GM04503 (cell line): ENCODE results near the gene GNL3.
A peak's percentile ranks its signal among the peaks of the same experiment; 100 is the strongest.
"Not testable (repeated sequence)": the region's sequence is repeated elsewhere in the genome, so short reads cannot be mapped to it uniquely, and the experiment has no call there.

Experiments used
- DNase-seq: peaks from one replicate; pipeline ENCODE4 v3.0.0-alpha.2; 2012; ENCODE audit warnings: low read depth

The GNL3 gene, protein sequence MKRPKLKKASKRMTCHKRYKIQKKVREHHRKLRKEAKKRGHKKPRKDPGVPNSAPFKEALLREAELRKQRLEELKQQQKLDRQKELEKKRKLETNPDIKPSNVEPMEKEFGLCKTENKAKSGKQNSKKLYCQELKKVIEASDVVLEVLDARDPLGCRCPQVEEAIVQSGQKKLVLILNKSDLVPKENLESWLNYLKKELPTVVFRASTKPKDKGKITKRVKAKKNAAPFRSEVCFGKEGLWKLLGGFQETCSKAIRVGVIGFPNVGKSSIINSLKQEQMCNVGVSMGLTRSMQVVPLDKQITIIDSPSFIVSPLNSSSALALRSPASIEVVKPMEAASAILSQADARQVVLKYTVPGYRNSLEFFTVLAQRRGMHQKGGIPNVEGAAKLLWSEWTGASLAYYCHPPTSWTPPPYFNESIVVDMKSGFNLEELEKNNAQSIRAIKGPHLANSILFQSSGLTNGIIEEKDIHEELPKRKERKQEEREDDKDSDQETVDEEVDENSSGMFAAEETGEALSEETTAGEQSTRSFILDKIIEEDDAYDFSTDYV

DNA sequence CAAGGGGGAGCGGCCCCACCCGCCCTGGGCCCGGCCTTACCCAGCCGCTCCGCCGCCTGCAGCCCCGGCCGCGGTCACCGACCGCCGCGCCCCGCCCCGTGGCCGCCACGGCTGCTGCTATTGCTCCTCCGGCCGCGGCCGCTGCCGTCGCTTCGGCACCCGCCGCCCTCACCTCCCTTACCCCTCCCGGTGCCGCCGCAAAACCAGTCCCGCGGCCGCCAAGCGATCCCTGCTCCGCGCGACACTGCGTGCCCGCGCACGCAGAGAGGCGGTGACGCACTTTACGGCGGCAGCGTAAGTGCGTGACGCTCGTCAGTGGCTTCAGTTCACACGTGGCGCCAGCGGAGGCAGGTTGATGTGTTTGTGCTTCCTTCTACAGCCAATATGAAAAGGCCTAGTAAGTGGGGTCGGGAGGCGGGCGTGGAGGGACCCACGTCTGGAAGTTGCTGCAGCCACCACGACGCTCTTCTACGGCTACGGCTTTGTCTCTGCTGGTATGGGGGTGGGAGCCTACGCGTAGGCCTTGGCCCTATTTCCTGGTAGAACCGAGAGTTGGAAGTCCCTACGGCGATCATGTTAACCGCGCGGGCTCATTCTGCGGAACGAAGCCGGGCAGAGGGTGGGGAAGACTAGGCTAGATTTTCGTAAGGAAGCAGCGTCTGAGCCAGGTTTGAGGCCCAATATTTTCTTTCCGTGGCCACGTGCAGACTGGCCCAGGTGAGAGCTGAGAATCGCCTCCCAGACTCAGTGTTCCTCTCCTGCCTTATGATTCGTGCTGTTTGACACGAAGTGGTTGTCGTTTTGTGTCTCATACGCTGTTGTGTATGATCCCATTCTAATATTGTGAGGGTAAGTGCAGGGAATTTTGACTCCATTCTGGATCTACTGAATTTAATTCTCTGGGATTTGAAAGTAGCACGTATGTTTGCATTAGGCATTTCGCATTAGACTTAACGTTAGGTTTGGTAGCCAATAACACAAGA, at the start of gene GNL3, which contains the start of gene PBRM1:
TSS of gene GNL3 (plus strand) at position 324 of the 983 bp plus-strand sequence. CDS start at position 385, 61 bp downstream.
TSS of gene PBRM1 (minus strand) at position 205 of the 983 bp plus-strand sequence.
- DNase-seq: peak; percentile 71

DNA sequence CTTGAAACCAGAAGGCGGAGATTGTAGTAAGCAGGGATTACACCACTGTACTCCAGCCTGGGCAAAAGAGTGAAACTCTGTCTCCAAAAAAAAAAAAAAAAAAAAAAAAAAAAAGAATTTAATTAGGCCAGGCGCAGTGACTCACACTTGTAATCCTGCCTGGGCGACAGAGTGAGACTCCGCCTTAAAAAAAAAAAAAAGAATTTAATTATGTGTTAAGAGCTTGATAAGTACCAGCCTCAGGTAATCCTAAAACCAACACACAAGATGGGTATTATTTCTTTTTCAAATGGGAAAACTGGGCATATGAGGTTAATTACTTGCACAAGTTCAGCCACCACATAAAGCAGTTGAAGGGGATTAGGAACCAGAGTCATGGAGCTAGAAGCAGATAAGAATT, 49.2 kb upstream of the GNL3 start:
- peak; percentile 11 for DNase-seq

DNA sequence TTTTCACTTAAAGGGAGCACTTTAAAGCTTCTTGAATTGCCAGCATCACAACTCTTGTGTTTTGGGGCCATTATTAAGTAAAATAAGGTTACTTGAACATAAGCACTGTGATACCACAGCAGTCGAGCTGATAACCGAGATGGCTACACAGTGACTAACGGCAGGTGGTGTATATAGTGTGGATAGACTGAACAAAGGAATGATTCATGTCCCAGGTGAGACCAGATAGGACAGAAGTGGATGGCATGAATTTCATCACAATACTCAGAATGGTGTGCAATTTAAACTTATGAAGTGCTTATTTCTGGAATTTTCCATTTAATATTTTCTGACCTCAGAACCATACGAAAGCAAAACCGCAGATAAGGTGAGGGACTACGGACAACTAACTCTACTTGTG, 40.3 kb upstream of the GNL3 start:
- no peak for DNase-seq

DNA sequence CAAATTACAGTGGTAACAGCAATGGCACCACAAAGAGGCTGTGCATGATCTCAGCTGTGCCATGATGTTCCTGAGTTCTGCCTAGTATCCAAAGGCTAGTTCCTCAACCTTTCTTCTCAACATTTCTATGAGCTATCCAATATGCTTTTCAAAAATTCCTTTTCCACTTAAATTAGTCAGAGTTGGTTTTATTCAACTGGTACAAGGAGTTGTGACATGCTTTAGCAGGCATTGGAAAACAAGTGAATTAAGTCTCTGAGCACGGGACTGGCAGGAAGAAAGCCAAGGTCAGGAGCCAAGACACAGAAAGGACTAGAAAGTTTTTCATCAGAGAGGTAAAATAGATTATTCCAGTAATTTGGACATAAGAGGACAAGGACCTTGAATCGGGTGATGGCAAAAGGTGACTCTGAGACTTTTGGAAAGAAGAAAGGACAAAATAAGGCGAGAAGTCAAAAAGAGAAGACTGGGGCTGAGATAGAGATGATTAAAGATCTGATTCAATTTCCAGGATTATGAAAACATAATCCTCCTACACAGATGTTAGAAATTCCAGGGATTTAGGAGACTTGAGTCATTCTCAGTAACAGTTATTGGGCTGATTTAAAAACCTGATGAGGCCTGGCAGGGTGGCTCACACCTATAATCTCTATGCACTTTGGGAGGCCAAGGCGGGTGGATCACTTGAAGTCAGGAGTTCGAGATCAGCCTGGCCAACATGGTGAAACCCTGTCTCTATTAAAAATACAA, 36.2 kb upstream of the GNL3 start:
- no peak for DNase-seq

DNA sequence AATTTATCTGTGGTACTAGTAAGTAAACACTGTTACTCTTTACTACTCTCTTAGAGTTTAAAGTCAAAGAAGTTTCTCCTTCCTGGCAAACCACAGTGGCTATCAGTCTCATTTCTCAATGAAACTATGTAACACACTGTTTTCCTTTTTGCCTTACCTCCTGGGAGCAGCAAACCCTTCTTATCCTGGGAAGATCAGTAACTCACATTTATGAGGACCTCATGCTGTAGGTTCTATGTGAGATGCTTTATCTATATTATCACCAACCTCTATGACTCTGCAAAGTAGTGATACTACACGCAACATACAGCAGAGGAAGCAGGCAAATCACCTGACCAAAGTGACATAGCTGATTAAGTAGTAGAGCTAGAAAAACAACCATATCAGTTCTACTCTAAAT, 35.4 kb upstream of the GNL3 start:
- DNase-seq: no peak

DNA sequence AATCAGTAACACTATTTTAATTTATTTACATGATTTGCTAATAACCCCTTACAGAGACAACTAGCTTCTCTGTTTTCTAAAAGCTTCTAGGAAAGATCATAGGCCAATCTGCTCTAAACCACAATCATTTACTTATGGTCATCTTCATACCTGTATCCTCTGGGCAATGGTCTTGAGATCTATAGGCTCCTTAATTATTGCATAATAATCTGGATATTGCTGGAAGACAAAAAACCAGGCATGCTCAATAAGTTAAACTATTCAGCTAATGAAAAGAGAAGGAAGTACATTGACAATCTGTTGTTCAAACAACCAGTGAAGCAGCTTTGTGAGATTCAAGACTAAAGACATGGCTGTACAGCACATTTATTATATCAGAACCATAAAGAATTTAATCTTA, 34.2 kb upstream of the GNL3 start:
- no peak for DNase-seq

DNA sequence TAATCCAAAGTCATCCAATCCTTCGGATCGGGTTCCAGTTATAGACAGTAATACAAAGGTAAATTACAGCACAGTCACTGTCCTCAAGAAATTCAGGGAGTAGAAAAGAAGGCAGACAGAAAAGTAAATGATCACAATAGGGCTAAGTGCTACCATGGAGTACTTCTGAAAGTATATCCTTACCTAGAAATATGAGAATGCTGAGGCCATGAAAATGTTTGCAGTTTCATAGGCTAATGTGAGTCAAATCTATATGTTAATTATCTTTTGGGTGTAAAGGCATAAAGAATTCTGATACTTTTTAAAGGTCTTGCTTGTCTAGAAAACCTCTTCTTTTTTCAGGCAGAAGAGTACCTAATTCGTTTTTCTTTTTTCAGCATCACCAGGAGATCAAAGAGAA, 29.9 kb upstream of the GNL3 start:
- no peak for DNase-seq

DNA sequence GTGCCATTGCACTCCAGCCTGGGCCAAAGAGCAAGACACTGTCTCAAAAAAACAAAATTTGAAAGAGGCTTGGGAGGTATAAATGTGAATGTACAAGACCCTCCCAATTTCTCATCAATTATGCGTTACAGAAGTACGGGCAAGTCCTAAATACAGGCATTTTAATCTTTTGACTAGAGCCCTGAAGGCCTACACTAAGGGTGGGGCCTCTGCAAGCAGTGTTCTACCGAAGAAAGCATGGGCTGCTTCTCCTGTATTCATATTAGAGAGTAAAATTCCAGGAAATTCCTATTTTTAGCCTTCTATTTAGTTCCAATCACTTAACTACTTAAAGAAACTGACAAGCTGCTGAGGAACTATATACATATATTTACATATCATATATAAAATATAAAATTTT, 25.8 kb upstream of the GNL3 start:
- DNase-seq: no peak

DNA sequence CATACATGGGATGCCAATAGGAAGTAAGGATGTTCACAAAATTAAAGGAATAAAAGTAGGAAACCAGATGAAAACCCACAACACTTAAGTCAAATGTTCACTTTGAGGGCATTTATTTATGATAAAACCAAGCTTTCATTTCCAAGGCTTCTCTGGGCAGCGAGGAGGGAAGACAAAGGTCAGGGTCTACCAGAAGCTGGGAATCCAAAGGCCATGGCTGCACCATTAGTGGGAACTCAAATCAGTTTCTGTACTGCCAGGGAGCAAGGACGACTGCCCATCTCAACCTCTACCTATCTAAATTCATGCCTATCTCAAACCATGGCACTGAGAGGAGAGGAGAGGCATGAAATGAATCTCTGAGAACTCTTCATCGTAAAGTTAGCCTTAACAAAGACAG, 22.7 kb upstream of the GNL3 start:
- no peak for DNase-seq

DNA sequence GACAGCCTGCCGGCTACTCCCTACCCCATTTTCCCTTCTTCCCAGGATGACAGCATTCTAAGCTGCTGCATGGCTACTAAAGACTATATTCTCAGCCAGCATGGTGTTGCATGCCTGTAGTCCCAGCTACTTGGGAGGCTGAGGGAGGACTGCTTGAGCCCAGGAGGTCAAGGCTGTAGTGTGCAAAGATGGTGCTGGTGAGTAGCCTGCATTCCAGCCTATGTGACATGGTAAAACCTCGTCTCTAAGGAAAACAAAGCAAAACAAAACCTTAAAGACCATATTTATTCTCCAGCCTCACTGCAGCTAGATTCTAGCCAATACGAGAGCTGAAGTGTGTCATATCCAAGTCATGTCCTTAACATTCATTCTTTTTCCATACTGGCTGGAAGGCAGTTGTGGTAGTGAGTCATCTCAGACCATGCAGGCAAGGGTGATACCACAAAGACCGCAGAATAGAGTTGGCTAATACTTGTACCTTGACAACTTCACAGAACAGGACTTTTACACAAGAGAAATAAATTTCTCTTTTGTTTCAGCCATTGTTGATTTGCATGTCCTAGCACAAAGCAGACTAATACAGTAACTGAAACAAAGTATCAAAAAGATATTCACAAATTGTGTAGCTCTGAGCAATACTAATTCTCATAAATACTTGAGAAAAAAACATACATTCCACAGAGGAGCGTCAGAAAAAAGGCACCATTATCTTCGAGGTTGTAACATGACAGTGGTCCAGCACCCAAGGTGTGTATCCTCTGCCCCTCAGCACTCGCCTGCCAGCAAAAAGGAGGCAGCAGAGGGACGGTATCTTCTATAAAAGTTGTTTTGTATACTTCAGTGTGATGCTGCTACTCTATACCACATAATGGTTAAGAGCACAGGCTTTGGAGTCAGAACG, 15.0 kb upstream of the GNL3 start:
- DNase-seq: peak; percentile 100

DNA sequence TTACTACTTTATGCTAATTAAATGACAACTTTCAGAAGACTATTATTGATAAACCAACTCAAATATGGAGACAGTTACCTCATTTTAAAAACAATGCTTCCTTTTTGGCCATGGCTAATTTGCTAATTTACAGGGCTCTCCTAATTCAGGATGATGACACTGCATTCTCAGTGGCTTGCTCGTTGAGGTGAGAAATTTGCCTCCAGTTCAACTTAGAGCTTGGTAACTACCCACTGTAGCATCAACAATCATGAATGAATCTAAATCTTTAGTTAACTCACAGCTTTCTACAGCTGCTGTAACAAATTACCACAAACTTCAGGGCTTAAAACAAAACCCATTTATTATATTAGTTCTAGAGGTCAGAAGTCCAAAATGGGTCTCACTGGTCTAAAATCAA, 14.2 kb upstream of the GNL3 start:
- DNase-seq: no peak

DNA sequence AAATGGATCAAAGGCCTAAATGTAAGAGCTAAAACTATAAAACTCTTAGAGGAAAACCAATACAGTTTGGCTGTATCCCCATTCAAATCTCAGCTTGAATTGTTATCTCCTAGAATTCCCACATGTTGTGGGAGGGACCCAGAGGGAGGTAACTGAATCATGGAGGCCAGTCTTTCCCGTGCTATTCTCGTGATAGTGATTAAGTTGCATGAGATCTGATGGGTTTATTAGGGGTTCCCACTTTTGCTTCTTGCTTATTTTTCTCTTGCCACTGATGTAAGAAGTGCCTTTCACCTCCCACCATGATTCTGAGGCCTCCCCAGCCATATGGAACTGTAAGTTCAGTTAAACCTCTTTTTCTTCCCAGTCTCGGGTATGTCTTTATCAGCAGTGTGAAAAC, 9.6 kb upstream of the GNL3 start:
- DNase-seq: not testable (repeated sequence)

DNA sequence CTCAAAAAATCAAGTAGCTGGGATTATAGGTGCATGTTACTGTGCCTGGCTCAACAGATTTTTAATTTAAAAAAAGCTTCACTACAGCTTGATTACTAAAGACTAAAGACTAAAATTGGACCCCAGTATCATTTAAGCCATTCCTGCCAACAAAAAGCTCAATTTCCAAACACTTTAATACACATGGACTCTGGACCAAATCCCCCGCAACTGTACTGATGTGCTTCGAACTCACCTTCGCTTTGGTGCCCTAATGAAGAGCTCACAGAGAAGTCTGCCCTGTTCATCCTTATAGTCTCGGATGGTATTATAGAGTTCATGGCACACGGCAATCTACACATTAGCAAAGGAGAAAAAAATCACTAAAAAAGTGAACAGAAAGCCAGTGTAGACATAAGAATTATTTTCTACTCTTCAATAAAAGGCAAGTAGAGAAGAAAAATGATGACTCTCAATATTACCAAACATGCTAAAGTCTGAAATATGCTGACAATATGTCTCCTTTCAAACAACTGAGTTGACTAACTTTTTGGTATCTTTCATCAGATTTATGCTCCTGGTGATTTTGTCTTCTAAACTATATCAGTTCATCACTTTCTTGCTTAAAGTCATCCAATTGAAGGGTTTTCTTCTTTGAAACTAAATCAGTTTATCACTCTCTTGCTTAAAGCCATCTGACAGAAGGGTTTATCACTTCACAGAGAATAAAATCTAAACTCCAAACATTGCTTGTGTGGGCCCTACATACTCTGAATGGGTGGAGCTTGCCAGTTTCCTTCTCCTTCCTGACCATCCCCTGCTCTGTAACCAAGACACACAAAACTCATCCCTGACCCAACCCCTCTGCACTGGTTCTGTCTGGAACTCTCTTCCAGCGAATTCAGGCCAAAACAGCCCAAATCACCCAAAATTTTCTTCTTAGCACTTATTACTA, 7.3 kb upstream of the GNL3 start:
- DNase-seq: no peak

DNA sequence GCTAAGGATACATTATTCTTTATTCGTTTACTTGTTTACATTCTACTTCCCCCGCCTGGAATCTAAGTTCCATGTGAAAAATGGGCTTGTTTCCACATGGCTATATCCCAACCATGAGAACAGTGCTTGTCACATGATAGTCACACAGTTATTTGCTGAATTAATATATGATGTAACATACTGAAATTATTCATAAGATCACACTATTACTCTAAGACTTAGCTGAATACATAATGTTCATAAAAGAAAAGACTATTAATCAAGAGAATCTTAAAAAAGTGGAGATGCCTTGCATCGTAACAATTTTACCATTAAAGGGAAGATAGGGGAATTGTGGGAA, 6.7 kb upstream of the GNL3 start:
- DNase-seq: no peak

DNA sequence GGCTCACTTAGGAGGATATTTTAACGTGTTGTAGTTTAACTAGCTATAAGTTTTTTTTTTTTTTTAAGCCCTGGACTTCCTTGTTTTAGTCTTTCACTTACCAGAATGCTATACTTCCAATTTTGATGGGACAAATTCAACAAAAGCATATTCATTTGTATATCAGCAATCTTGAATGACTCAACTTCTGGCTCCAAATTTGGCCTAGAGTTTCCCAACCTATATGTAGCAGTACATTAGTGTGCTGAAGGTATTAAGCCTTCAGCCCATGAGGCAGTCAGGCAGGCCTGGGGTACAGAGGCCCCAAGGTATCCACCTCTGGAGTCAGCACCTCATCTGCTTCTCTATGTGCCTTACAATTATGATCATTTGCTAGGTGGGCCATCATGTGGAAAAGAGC, 6.0 kb upstream of the GNL3 start:
- DNase-seq: no peak

DNA sequence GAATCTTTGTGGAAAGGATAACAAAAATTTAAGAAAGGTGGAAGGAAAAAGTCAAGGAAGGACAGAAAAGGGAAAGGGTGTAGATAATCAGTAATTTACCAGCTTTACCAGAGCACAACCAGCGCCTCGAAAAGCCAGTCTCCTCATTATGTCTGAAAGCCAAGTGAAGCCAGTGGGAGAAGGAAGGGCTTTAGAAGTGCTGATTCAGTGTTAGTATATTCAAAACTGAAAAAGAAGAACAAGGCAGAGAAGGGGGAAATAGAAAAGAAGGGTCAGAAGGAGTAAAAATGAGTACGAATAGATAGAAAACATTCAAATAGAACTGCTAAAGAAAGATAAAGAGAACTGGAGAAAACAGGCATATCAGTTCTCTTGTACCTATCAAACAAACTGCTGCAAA, 4.2 kb upstream of the GNL3 start:
- DNase-seq: no peak

DNA sequence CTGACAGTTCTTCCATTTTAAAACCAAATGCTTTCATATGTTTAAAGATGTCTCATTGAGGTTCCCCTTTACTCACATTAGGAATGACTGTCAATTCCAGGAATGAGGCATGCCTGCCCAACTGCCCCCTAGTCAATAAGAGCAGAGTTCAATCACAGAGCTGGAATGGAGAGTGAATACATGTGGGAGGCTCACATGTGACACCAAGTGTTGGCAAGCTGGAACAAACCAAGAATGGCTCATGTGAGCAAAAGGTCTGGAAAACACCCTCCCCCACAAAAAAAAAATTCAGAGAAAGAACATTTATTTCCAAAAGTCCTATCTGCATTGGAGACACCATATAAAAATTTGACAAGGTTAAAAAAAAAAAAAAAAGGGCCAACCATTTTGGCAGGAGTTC, 3.8 kb upstream of the GNL3 start:
- peak; percentile 51 for DNase-seq

DNA sequence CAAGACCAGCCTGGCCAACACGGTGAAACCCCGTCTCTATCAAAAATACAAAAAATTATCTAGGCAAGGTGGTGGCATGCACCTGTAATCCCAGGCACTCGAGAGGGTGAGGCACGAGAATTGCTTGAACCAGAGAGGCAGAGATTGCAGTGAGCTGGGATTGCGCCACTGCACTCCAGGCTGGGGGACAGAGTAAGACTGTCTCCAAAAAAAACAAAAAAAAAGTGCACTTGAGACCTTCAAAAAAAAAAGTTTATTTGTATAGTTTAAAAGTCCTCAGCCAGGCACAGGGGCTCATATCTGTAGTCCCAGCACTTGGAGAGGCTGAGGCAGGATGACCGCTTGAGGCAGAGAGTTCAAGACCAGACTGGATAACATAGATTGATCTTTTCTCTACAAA, 2.2 kb upstream of the GNL3 start:
- no peak for DNase-seq

DNA sequence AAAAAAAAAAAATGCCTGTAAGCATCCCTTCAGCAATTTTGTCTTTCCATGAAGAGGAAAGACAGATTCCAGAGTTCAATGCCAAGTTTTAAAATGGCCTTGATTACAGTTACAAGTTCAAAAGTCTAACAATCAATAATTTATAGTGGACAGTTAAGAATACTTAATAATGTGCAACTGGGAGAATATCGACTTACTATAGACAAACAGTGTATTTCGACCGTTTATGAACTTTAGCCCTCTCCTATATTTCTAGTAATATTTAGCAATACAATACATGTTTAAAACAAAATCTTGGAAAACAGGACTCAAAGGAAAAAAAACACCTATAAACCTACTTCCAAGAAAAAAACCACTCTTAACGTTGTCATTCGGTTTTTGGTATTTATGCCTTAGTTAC, 1.6 kb upstream of the GNL3 start:
- no peak for DNase-seq

DNA sequence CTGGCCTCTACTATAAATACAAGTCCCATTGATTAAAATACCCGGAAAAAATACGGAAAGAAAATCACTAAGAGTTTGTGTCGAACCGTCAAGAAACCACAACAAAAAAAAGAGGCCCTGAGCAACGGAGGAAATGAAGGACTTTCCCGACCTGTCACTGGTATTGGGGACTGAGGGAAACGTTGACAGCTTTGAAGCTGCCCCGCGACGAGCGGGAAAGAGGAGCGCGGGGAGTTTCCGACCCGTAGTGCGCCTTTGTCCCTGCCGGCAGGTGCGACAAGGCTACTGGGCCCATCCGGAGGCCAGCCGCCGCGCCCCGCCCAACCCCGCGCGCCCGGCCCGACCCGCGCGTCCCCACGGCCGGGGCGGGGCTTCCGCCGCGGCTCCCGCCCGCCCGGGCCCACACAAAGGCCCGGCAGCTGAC, 535 bp upstream of the GNL3 start:
- DNase-seq: no peak
